HG02759 (cell line): ENCODE data around the gene CASTOR1.

Experiments used
- ATAC-seq: cut with Tn5 transposase; IDR thresholded peaks from one replicate; pipeline ENCODE4 v1.9.1; 2021; ENCODE audit warnings: mild to moderate bottlenecking, moderate library complexity; ENCODE audit not compliant: unreplicated experiment

CASTOR1 gene

GRCh38 chr22:30247561-30247960 is 41.7 kb downstream of the CASTOR1 start:
- ATAC-seq, result no peak

- no peak for ATAC-seq
Measured at GRCh38 chr22:30246814-30247376, 42.4 kb downstream of the CASTOR1 start.

GRCh38 chr22:30245985-30246813 is 43.1 kb downstream of the CASTOR1 start, which contains the start of gene LIF:
TSS of gene LIF (minus strand) at chr22:30246759. CDS start at chr22:30246695, 64 bp downstream.
- ATAC-seq, result no peak

- no peak for ATAC-seq
Measured at GRCh38 chr22:30245181-30245984, 43.9 kb downstream of the CASTOR1 start.

- no peak for ATAC-seq
Measured at GRCh38 chr22:30244641-30245040, 44.7 kb downstream of the CASTOR1 start.

- no peak for ATAC-seq
Measured at GRCh38 chr22:30244066-30244465, 45.2 kb downstream of the CASTOR1 start.

- ATAC-seq, result no peak
Measured at GRCh38 chr22:30243661-30244060, 45.6 kb downstream of the CASTOR1 start.

- ATAC-seq, result no peak
Measured at GRCh38 chr22:30241576-30242371, 47.5 kb downstream of the CASTOR1 start.

- no peak for ATAC-seq
Measured at GRCh38 chr22:30240541-30241417, 48.5 kb downstream of the CASTOR1 start.

GRCh38 chr22:30239488-30240405 is 49.6 kb downstream of the CASTOR1 start:
- no peak for ATAC-seq

- ATAC-seq, result no peak
Measured at GRCh38 chr22:30238661-30239487, 50.4 kb downstream of the CASTOR1 start.

- no peak for ATAC-seq
Measured at GRCh38 chr22:30238136-30238535, 51.2 kb downstream of the CASTOR1 start.

GRCh38 chr22:30236875-30237274 is 52.4 kb downstream of the CASTOR1 start:
- no peak for ATAC-seq

GRCh38 chr22:30235687-30236170 is 53.6 kb downstream of the CASTOR1 start:
- ATAC-seq, result no peak
